Large intestine (tissue), 3 donors: ENCODE data around the gene EHMT1. TPM values are rescaled to one million over a fixed set of nuclear protein-coding genes. Genes with fewer than 3 reads are reported as not detected.

Experiments used
- DNase-seq, 2 donors: peaks; one replicate each; pipeline versions ENCODE4 v3.0.0 to v3.0.0-alpha.2; 2013
- H3K27ac ChIP-seq: one replicate; pipeline ENCODE4 v1.5.1; 2013; ENCODE audit warnings: low read length
- H3K27me3 ChIP-seq: 2 replicates; pipeline ENCODE4 v1.6.1; 2013; ENCODE audit warnings: low read length; ENCODE audit not compliant: control insufficient read depth, insufficient read depth
- H3K36me3 ChIP-seq: 2 replicates; pipeline ENCODE4 v1.6.1; 2013; ENCODE audit warnings: low read length; ENCODE audit not compliant: control insufficient read depth, insufficient read depth
- H3K4me1 ChIP-seq: one replicate; pipeline ENCODE4 v1.6.1; 2013; ENCODE audit warnings: low read length; ENCODE audit not compliant: control insufficient read depth, insufficient read depth
- H3K4me3 ChIP-seq: one replicate; pipeline ENCODE4 v1.5.1; 2013; ENCODE audit warnings: low read length
- H3K9me3 ChIP-seq: one replicate; pipeline ENCODE4 v1.6.1; 2013; ENCODE audit warnings: mild to moderate bottlenecking, low read depth, low read length, moderate library complexity; ENCODE audit not compliant: control insufficient read depth
- WGBS: methylation state at CpG from one replicate; pipeline ENCODE4 v1.1.5; 2013; ENCODE audit warnings: low lambda C conversion rate; ENCODE audit not compliant: insufficient coverage; 5-methylcytosine and 5-hydroxymethylcytosine counted together
- polyA plus RNA-seq: library from polyadenylated mRNA; unstranded; fragments of 120-200 nt; gene quantifications from one replicate; pipeline ENCODE4 v1.2.1, GENCODE V29; 2013

Gene EHMT1
- polyA plus RNA-seq, 1 donor = 38.7 TPM

GRCh38 chr9:137760426-137760825 lies 141.6 kb downstream of the EHMT1 start:
- Histone ChIP-seq H3K4me1 (no peaks in the 10 kb centered on the region), H3K36me3 (peaks cover 72% of the 10 kb centered on the region), H3K27me3 (no peaks in the 10 kb centered on the region), H3K4me3 (no peak overlapping the region), H3K9me3 (no peaks in the 10 kb centered on the region), H3K27ac (no peak overlapping the region)
- 89% methylated on average over 3 of the region's 12 CpGs for WGBS
- DNase-seq = no peak

- H3K4me1 ChIP-seq = no peaks in the 10 kb centered on the region
- no peak overlapping the region for H3K4me3 ChIP-seq
- peaks cover 68% of the 10 kb centered on the region for H3K36me3 ChIP-seq
- H3K27ac ChIP-seq = no peak overlapping the region
- H3K27me3 ChIP-seq = no peaks in the 10 kb centered on the region
- no peak for DNase-seq
- WGBS = 89% methylated on average over 3 of the region's 7 CpGs
- no peaks in the 10 kb centered on the region for H3K9me3 ChIP-seq
These were observed 142.2 kb downstream of the EHMT1 start for GRCh38 chr9:137761032-137761431.

- no CpG with 5 or more reads among the region's 9 CpGs for WGBS
- Histone ChIP-seq H3K4me3 (no peak overlapping the region), H3K9me3 (no peaks in the 10 kb centered on the region), H3K4me1 (no peaks in the 10 kb centered on the region), H3K27ac (no peak overlapping the region), H3K36me3 (peaks cover 65% of the 10 kb centered on the region), H3K27me3 (no peaks in the 10 kb centered on the region)
- DNase-seq = no peak
These were observed 143.0 kb downstream of the EHMT1 start for GRCh38 chr9:137761793-137762192.

GRCh38 chr9:137762414-137763061 lies 143.7 kb downstream of the EHMT1 start:
- Histone ChIP-seq H3K27ac (no peak overlapping the region), H3K36me3 (peaks cover 63% of the 10 kb centered on the region)
- DNase-seq = no peak

GRCh38 chr9:137763271-137763955 lies 144.6 kb downstream of the EHMT1 start:
- WGBS = no CpG with 5 or more reads among the region's 29 CpGs
- peak in 1 of 2 donors; percentile 43 for DNase-seq
- no peaks in the 10 kb centered on the region for H3K27me3 ChIP-seq
- H3K36me3 ChIP-seq = peaks cover 56% of the 10 kb centered on the region
- H3K4me1 ChIP-seq = no peaks in the 10 kb centered on the region
- H3K4me3 ChIP-seq = no peak overlapping the region
- H3K27ac ChIP-seq = no peak overlapping the region
- no peaks in the 10 kb centered on the region for H3K9me3 ChIP-seq

More at GRCh38 chr9:137762414-137763061, 143.7 kb downstream of the EHMT1 start:
- WGBS = no CpG with 5 or more reads among the region's 21 CpGs
- no peak overlapping the region for H3K4me3 ChIP-seq
- no peaks in the 10 kb centered on the region for H3K4me1 ChIP-seq
- H3K27me3 ChIP-seq = no peaks in the 10 kb centered on the region
- no peaks in the 10 kb centered on the region for H3K9me3 ChIP-seq

- no peaks in the 10 kb centered on the region for H3K9me3 ChIP-seq
- no peak overlapping the region for H3K4me3 ChIP-seq
- no peaks in the 10 kb centered on the region for H3K27me3 ChIP-seq
- no peaks in the 10 kb centered on the region for H3K4me1 ChIP-seq
- no peak for DNase-seq
- 78% methylated on average over 3 of the region's 17 CpGs for WGBS
- no peak overlapping the region for H3K27ac ChIP-seq
- H3K36me3 ChIP-seq = peaks cover 52% of the 10 kb centered on the region
These were observed 145.4 kb downstream of the EHMT1 start for GRCh38 chr9:137764171-137764671.

GRCh38 chr9:137764981-137765380 lies 146.2 kb downstream of the EHMT1 start:
- H3K4me1 ChIP-seq = no peaks in the 10 kb centered on the region
- peaks cover 50% of the 10 kb centered on the region for H3K36me3 ChIP-seq
- DNase-seq = no peak
- no peak overlapping the region for H3K4me3 ChIP-seq
- peaks cover 3% of the 10 kb centered on the region for H3K9me3 ChIP-seq
- WGBS = no CpG with 5 or more reads among the region's 13 CpGs
- H3K27me3 ChIP-seq = no peaks in the 10 kb centered on the region
- H3K27ac ChIP-seq = no peak overlapping the region

- no peaks in the 10 kb centered on the region for H3K27me3 ChIP-seq
- peaks cover 6% of the 10 kb centered on the region for H3K9me3 ChIP-seq
- no CpG with 5 or more reads among the region's 13 CpGs for WGBS
- no peak for DNase-seq
- H3K36me3 ChIP-seq = peaks cover 50% of the 10 kb centered on the region
- H3K4me1 ChIP-seq = no peaks in the 10 kb centered on the region
- no peak overlapping the region for H3K27ac ChIP-seq
- H3K4me3 ChIP-seq = no peak overlapping the region
These were observed 146.7 kb downstream of the EHMT1 start for GRCh38 chr9:137765536-137765935.

GRCh38 chr9:137771580-137771979 lies 152.8 kb downstream of the EHMT1 start:
- Histone ChIP-seq H3K4me3 (no peak overlapping the region), H3K9me3 (peaks cover 6% of the 10 kb centered on the region), H3K4me1 (no peaks in the 10 kb centered on the region), H3K36me3 (peaks cover 65% of the 10 kb centered on the region), H3K27me3 (no peaks in the 10 kb centered on the region), H3K27ac (no peak overlapping the region)
- peak in 1 of 2 donors; percentile 21 for DNase-seq
- WGBS = no CpG with 5 or more reads among the region's 14 CpGs

- Histone ChIP-seq H3K9me3 (peaks cover 6% of the 10 kb centered on the region), H3K4me1 (no peaks in the 10 kb centered on the region), H3K27me3 (no peaks in the 10 kb centered on the region), H3K27ac (no peak overlapping the region), H3K4me3 (no peak overlapping the region), H3K36me3 (peaks cover 64% of the 10 kb centered on the region)
- 100% methylated on average over 1 of the region's 12 CpGs for WGBS
- DNase-seq = no peak
These were observed 153.6 kb downstream of the EHMT1 start for GRCh38 chr9:137772281-137772873.
